ENCODE results near the gene GATA2.

Gene GATA2

GRCh38 chr3:128488636-128488990 lies 4.4 kb downstream of the GATA2 start:
- no peak for DNase-seq (ENCODE audit: low read depth, low spot score)

GRCh38 chr3:128487813-128488635 lies 5.0 kb downstream of the GATA2 start:
- peak; percentile 82 for DNase-seq (ENCODE audit: low read depth, low spot score)

GRCh38 chr3:128487538-128487812 lies 5.5 kb downstream of the GATA2 start:
- DNase-seq (ENCODE audit: low read depth, low spot score): no peak

- DNase-seq (ENCODE audit: low read depth, low spot score): peak; percentile 48
Measured at GRCh38 chr3:128486681-128487537, 6.1 kb downstream of the GATA2 start.

- no peak for DNase-seq (ENCODE audit: low read depth, low spot score)
Measured at GRCh38 chr3:128486205-128486628, 6.8 kb downstream of the GATA2 start.

- peak; percentile 10 for DNase-seq (ENCODE audit: low read depth, low spot score)
Measured at GRCh38 chr3:128485282-128486204, 7.5 kb downstream of the GATA2 start.

- no peak for DNase-seq (ENCODE audit: low read depth, low spot score)
Measured at GRCh38 chr3:128484404-128485281, 8.4 kb downstream of the GATA2 start.

- DNase-seq (ENCODE audit: low read depth, low spot score): peak; percentile 39
Measured at GRCh38 chr3:128483657-128484403, 9.2 kb downstream of the GATA2 start.

GRCh38 chr3:128482666-128483656 lies 10.0 kb downstream of the GATA2 start:
- DNase-seq (ENCODE audit: low read depth, low spot score): peak; percentile 46

- peak; percentile 40 for DNase-seq (ENCODE audit: low read depth, low spot score)
Measured at GRCh38 chr3:128482175-128482574, 10.8 kb downstream of the GATA2 start.

- DNase-seq (ENCODE audit: low read depth, low spot score): no peak
Measured at GRCh38 chr3:128481438-128481942, 11.5 kb downstream of the GATA2 start.

- DNase-seq (ENCODE audit: low read depth, low spot score): no peak
Measured at GRCh38 chr3:128480717-128481437, 12.1 kb downstream of the GATA2 start.

- no peak for DNase-seq (ENCODE audit: low read depth, low spot score)
Measured at GRCh38 chr3:128480278-128480677, 12.7 kb downstream of the GATA2 start.

- no peak for DNase-seq (ENCODE audit: low read depth, low spot score)
Measured at GRCh38 chr3:128479558-128480086, 13.4 kb downstream of the GATA2 start.

GRCh38 chr3:128478576-128479506 lies 14.2 kb downstream of the GATA2 start:
- no peak for DNase-seq (ENCODE audit: low read depth, low spot score)

- no peak for DNase-seq (ENCODE audit: low read depth, low spot score)
Measured at GRCh38 chr3:128476659-128477058, 16.3 kb downstream of the GATA2 start.

GRCh38 chr3:128475355-128475754 lies 17.6 kb downstream of the GATA2 start:
- DNase-seq (ENCODE audit: low read depth, low spot score): no peak
